ENCODE data around the gene PSMD2.

PSMD2 gene

DNA sequence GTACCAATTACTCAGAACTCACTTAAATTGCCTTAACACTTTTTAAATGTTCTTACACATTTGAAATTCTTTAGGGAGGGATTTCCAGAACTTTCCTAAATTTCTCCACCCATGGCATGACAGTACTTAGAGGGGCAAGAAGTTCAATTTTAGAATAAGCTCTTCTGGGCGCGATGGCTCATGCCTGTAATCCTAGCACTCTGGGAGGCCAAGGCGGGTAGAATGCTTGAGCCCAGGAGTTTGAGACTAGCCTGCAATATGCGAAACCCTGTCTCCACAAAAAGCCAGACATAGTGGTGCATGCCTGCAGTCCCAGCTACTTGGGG is 49.0 kb downstream of the PSMD2 start:
- DNase-seq (ENCODE audit: low read depth) = no peak
- no peak overlapping the region for H3K4me3 ChIP-seq (ENCODE audit: low read length)

DNA sequence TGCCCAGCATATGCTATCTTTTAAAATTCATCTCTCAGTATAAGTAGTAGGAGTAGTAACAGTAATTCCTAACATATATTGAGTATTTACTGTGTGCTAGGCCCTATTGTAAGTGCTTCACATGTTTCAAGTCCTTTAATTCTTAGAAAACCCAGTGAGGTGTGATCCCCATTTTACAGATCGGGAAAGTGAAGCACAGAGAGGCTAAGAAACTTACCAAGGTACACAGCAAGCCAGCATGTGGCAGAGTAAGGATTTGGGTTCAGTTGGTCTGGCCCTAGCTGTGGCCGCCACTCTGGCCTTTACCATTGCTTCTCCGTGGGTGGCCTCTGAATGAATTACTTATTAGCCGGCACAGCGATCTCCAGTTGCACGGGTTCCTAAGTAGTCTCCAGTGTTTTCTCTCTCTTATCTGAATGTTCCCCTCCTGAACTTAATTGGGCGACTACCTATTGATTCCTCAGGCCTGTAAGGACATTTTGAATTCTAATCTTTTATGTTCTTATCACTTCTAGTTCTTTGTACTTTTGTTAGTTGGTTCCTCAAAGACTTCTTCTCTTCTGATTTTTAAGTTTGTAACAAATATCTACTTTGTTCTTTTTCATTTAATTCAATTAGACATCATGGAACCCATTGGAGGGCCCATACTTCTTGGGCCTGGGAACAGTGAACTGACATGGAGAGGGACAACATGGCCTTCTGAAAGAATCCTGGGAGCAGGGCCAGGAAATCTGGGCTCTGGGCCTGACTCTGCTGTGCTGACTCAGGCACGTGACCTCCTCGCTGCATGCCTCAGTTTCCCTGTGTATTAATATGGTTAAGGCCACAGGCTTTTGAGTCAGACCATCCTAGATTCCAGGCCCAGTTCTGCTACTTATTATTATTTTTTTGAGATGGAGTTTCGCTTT is 50.8 kb downstream of the PSMD2 start:
- no peak for DNase-seq (ENCODE audit: low read depth)
- H3K4me3 ChIP-seq (ENCODE audit: low read length) = no peak overlapping the region
- TF ChIP-seq, protein P1, sequence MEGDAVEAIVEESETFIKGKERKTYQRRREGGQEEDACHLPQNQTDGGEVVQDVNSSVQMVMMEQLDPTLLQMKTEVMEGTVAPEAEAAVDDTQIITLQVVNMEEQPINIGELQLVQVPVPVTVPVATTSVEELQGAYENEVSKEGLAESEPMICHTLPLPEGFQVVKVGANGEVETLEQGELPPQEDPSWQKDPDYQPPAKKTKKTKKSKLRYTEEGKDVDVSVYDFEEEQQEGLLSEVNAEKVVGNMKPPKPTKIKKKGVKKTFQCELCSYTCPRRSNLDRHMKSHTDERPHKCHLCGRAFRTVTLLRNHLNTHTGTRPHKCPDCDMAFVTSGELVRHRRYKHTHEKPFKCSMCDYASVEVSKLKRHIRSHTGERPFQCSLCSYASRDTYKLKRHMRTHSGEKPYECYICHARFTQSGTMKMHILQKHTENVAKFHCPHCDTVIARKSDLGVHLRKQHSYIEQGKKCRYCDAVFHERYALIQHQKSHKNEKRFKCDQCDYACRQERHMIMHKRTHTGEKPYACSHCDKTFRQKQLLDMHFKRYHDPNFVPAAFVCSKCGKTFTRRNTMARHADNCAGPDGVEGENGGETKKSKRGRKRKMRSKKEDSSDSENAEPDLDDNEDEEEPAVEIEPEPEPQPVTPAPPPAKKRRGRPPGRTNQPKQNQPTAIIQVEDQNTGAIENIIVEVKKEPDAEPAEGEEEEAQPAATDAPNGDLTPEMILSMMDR (conservative IDR thresholded peaks at IDR 0.05; ENCODE audit: low read length) = no peak

More for the DNA sequence above, 49.0 kb downstream of the PSMD2 start:
- TF ChIP-seq, protein P1 (conservative IDR thresholded peaks at IDR 0.05; ENCODE audit: low read length) = no peak

DNA sequence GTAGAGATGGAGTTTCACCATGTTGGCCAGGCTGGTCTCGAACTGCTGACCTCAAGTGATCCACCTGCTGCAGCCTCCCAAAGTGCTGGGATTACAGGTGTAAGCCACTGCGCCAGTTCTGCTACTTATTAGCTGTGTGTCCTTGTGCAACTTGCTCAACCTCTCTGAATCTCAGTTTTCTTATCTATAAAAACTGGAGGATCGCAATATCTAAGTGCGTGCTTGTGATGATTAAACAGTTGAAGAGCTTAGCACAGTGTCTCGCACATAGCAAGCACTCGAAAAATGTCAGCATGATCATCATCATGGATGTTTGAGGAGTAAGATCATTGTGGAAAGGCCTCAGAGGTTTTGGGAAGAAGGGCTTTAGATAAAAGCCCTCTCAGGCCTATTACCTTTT is 51.6 kb downstream of the PSMD2 start:
- TF ChIP-seq, protein P1 (conservative IDR thresholded peaks at IDR 0.05; ENCODE audit: low read length) = no peak

DNA sequence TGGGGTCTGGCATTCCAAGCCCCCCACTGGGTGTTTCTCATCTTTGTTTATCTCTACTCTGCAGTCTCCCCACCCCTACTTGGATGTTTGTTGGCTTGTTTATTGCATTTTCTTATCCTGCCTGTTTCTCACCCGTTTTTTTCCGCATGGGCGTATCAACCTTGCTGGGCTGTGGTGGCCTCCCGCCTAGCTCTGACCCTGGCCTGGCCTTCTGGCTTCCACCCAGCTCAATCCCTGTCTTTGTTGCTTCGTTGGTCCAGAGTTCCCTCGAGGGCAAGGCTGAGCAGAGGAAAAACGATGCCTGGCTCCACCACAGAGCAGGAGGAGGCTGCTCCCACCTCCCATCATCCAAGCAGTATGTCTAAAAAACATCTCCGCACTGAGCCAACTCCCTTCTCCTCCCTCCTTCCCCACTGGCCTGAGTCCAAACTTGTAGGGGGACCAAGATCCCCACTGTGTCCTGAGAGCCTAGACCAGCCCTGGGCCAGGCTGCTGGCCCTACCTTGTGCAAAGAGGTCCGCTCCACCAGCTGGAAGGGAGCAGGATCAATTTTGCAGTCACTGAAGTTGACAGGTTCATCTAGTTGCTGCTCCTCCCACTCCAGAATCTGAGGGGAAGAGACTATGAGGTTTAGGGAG is 52.6 kb downstream of the PSMD2 start:
- H3K4me3 ChIP-seq (ENCODE audit: low read length) = no peak overlapping the region
- DNase-seq (ENCODE audit: low read depth) = no peak
- TF ChIP-seq, protein P1 (conservative IDR thresholded peaks at IDR 0.05; ENCODE audit: low read length) = no peak

More for the DNA sequence above, 51.6 kb downstream of the PSMD2 start:
- DNase-seq (ENCODE audit: low read depth) = no peak
- H3K4me3 ChIP-seq (ENCODE audit: low read length) = no peak overlapping the region

DNA sequence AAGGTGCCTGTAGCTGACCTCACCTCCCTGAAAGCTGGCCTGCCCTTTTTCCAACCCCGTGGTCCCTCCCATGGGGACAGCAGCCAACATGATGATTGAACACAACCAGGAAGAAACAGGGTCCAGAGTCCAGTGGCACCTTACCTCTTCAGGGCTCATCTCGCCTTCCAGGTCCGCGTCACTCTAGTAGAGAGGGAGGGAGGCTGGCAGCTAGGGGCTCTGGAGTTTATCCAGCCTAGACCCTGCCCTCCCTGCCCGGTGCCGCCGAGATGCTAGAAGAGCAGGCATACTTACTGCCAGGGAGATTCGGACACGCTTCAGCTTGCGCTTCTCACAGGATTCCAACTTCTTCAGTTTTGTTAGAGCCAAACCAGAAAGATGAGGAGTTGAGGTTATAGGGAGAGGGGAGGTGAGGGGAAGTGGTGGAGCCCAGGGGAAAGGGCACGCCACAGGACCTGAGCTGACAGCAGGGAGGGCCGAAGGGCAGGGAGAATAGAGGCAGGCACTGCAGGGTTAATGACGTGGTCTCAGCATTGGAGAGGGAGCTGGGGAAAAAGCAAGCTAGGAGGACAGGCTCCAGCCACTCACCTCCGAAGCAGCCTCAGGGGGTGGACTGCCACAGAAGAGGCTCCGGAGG is 53.2 kb downstream of the PSMD2 start:
- TF ChIP-seq, protein P1 (conservative IDR thresholded peaks at IDR 0.05; ENCODE audit: low read length) = no peak
- H3K4me3 ChIP-seq (ENCODE audit: low read length) = no peak overlapping the region
- DNase-seq (ENCODE audit: low read depth) = no peak

DNA sequence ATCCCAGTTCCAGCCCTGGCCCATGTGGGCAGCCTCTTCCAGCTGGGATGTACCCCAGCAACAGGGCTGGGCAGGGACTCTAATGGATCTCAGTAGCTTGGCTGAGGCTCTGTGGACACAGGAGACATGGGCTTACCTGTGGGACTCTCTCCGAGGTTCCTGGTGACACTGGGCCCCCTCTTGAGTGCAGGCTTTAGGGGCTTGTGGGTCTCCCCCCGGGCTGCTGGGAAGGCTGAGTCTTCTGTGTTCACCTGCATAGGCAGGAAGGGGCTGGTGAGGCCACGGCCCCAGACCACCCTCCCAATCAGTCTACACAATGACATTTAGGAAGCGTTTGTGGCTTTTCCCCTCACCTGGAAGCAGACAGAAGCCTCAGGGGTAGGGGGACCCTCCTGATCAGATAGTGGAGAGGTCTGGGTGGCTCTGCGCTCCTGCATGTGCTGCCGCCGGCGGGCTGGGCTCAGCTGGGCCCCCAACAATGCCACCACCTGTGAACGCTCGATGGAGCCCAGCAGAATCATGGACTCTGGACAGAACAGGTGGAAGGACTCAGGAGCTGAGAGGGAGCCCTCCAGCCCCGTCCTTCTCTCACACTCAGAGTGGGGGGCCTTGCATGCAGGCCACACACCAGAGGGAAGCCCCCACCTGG is 54.0 kb downstream of the PSMD2 start:
- no peak overlapping the region for H3K4me3 ChIP-seq (ENCODE audit: low read length)
- TF ChIP-seq, protein P1 (conservative IDR thresholded peaks at IDR 0.05; ENCODE audit: low read length) = no peak
- no peak for DNase-seq (ENCODE audit: low read depth)

Data from AG10803 (cell line).